ENCODE measurements around the gene NRL.

GRCh38 chr14:24145219-24145618 lies 30.5 kb upstream of the NRL start:
- TF ChIP-seq CTCF (IDR thresholded peaks at IDR 0.05): no peak
- TF ChIP-seq POLR2A (IDR thresholded peaks at IDR 0.05): no peak
